ENCODE measurements around the gene OLIG2.

The OLIG2 gene

GRCh38 chr21:33033094-33033951, 7.6 kb downstream of the OLIG2 start:
- intact Hi-C loops (cut with micrococcal nuclease), result no loop called here
- H3K27me3 Mint-ChIP-seq, result peaks cover 64% of the 10 kb centered on the region
- no peaks in the 10 kb centered on the region for H3K9me3 Mint-ChIP-seq
- H3K27ac Mint-ChIP-seq, result no peak overlapping the region
- H3K4me3 Mint-ChIP-seq, result no peak overlapping the region
- H3K36me3 Mint-ChIP-seq (ENCODE audit: low read depth), result no peaks in the 10 kb centered on the region
- H3K4me1 Mint-ChIP-seq (ENCODE audit: low read depth), result peaks cover 42% of the 10 kb centered on the region

- intact Hi-C loops (cut with micrococcal nuclease), result no loop called here
- H3K4me1 Mint-ChIP-seq (ENCODE audit: low read depth), result peaks cover 44% of the 10 kb centered on the region
- H3K36me3 Mint-ChIP-seq (ENCODE audit: low read depth), result no peaks in the 10 kb centered on the region
- no peak overlapping the region for H3K27ac Mint-ChIP-seq
- H3K4me3 Mint-ChIP-seq, result no peak overlapping the region
- H3K27me3 Mint-ChIP-seq, result peaks cover 57% of the 10 kb centered on the region
- no peaks in the 10 kb centered on the region for H3K9me3 Mint-ChIP-seq
Measured at GRCh38 chr21:33033961-33034413, 8.3 kb downstream of the OLIG2 start.

- H3K27ac Mint-ChIP-seq, result no peak overlapping the region
- H3K27me3 Mint-ChIP-seq, result peaks cover 45% of the 10 kb centered on the region
- no peaks in the 10 kb centered on the region for H3K36me3 Mint-ChIP-seq (ENCODE audit: low read depth)
- H3K9me3 Mint-ChIP-seq, result no peaks in the 10 kb centered on the region
- no peak overlapping the region for H3K4me3 Mint-ChIP-seq
- intact Hi-C loops (cut with micrococcal nuclease), result no loop called here
- peaks cover 36% of the 10 kb centered on the region for H3K4me1 Mint-ChIP-seq (ENCODE audit: low read depth)
Measured at GRCh38 chr21:33035147-33035546, 9.4 kb downstream of the OLIG2 start.

- Mint-ChIP-seq H3K9me3 (no peaks in the 10 kb centered on the region), H3K27me3 (peaks cover 31% of the 10 kb centered on the region), H3K27ac (peak overlapping the region; percentile 72), H3K36me3 (ENCODE audit: low read depth) (no peaks in the 10 kb centered on the region), H3K4me1 (ENCODE audit: low read depth) (peaks cover 36% of the 10 kb centered on the region), H3K4me3 (no peak overlapping the region)
- intact Hi-C loops (cut with micrococcal nuclease), result no loop called here
Measured at GRCh38 chr21:33036430-33037162, 10.9 kb downstream of the OLIG2 start.

- no peaks in the 10 kb centered on the region for H3K9me3 Mint-ChIP-seq
- H3K4me1 Mint-ChIP-seq (ENCODE audit: low read depth), result peaks cover 36% of the 10 kb centered on the region
- H3K27ac Mint-ChIP-seq, result no peak overlapping the region
- H3K36me3 Mint-ChIP-seq (ENCODE audit: low read depth), result no peaks in the 10 kb centered on the region
- no peak overlapping the region for H3K4me3 Mint-ChIP-seq
- peaks cover 22% of the 10 kb centered on the region for H3K27me3 Mint-ChIP-seq
- intact Hi-C loops (cut with micrococcal nuclease), result no loop called here
Measured at GRCh38 chr21:33037501-33037900, 11.8 kb downstream of the OLIG2 start.

- no peaks in the 10 kb centered on the region for H3K36me3 Mint-ChIP-seq (ENCODE audit: low read depth)
- H3K4me1 Mint-ChIP-seq (ENCODE audit: low read depth), result peaks cover 31% of the 10 kb centered on the region
- H3K4me3 Mint-ChIP-seq, result no peak overlapping the region
- H3K9me3 Mint-ChIP-seq, result no peaks in the 10 kb centered on the region
- intact Hi-C loops (cut with micrococcal nuclease), result no loop called here
- no peak overlapping the region for H3K27ac Mint-ChIP-seq
- H3K27me3 Mint-ChIP-seq, result peaks cover 4% of the 10 kb centered on the region
Measured at GRCh38 chr21:33039536-33039935, 13.8 kb downstream of the OLIG2 start.

GRCh38 chr21:33040215-33040614, 14.5 kb downstream of the OLIG2 start:
- intact Hi-C loops (cut with micrococcal nuclease), result no loop called here
- no peaks in the 10 kb centered on the region for H3K9me3 Mint-ChIP-seq
- H3K4me1 Mint-ChIP-seq (ENCODE audit: low read depth), result peaks cover 26% of the 10 kb centered on the region
- no peak overlapping the region for H3K4me3 Mint-ChIP-seq
- no peaks in the 10 kb centered on the region for H3K36me3 Mint-ChIP-seq (ENCODE audit: low read depth)
- peaks cover 2% of the 10 kb centered on the region for H3K27me3 Mint-ChIP-seq
- H3K27ac Mint-ChIP-seq, result no peak overlapping the region

- no peaks in the 10 kb centered on the region for H3K9me3 Mint-ChIP-seq
- H3K4me1 Mint-ChIP-seq (ENCODE audit: low read depth), result peaks cover 15% of the 10 kb centered on the region
- intact Hi-C loops (cut with micrococcal nuclease), result no loop called here
- H3K27ac Mint-ChIP-seq, result no peak overlapping the region
- no peaks in the 10 kb centered on the region for H3K36me3 Mint-ChIP-seq (ENCODE audit: low read depth)
- H3K4me3 Mint-ChIP-seq, result no peak overlapping the region
- H3K27me3 Mint-ChIP-seq, result peaks cover 2% of the 10 kb centered on the region
Measured at GRCh38 chr21:33041981-33042380, 16.2 kb downstream of the OLIG2 start.

- H3K27ac Mint-ChIP-seq, result no peak overlapping the region
- intact Hi-C loops (cut with micrococcal nuclease), result no loop called here
Measured at GRCh38 chr21:33042812-33043211, 17.1 kb downstream of the OLIG2 start.

GRCh38 chr21:33046455-33046854, 20.7 kb downstream of the OLIG2 start:
- no peak overlapping the region for H3K27ac Mint-ChIP-seq
- peaks cover 2% of the 10 kb centered on the region for H3K27me3 Mint-ChIP-seq
- H3K9me3 Mint-ChIP-seq, result no peaks in the 10 kb centered on the region
- H3K36me3 Mint-ChIP-seq (ENCODE audit: low read depth), result no peaks in the 10 kb centered on the region
- no peak overlapping the region for H3K4me3 Mint-ChIP-seq
- H3K4me1 Mint-ChIP-seq (ENCODE audit: low read depth), result no peaks in the 10 kb centered on the region
- intact Hi-C loops (cut with micrococcal nuclease), result no loop called here

More at GRCh38 chr21:33042812-33043211, 17.1 kb downstream of the OLIG2 start:
- H3K36me3 Mint-ChIP-seq (ENCODE audit: low read depth), result no peaks in the 10 kb centered on the region
- H3K4me3 Mint-ChIP-seq, result no peak overlapping the region
- H3K27me3 Mint-ChIP-seq, result peaks cover 2% of the 10 kb centered on the region
- no peaks in the 10 kb centered on the region for H3K9me3 Mint-ChIP-seq
- peaks cover 7% of the 10 kb centered on the region for H3K4me1 Mint-ChIP-seq (ENCODE audit: low read depth)

GRCh38 chr21:33047231-33047630, 21.5 kb downstream of the OLIG2 start:
- intact Hi-C loops (cut with micrococcal nuclease), result no loop called here
- Mint-ChIP-seq H3K9me3 (no peaks in the 10 kb centered on the region), H3K27ac (no peak overlapping the region), H3K4me1 (ENCODE audit: low read depth) (no peaks in the 10 kb centered on the region), H3K27me3 (peaks cover 2% of the 10 kb centered on the region), H3K36me3 (ENCODE audit: low read depth) (no peaks in the 10 kb centered on the region), H3K4me3 (no peak overlapping the region)

- H3K27me3 Mint-ChIP-seq, result no peaks in the 10 kb centered on the region
- H3K4me1 Mint-ChIP-seq (ENCODE audit: low read depth), result peaks cover 27% of the 10 kb centered on the region
- H3K4me3 Mint-ChIP-seq, result no peak overlapping the region
- intact Hi-C loops (cut with micrococcal nuclease), result no loop called here
- no peak overlapping the region for H3K27ac Mint-ChIP-seq
- no peaks in the 10 kb centered on the region for H3K36me3 Mint-ChIP-seq (ENCODE audit: low read depth)
- H3K9me3 Mint-ChIP-seq, result no peaks in the 10 kb centered on the region
Measured at GRCh38 chr21:33051925-33052324, 26.2 kb downstream of the OLIG2 start.

- peaks cover 47% of the 10 kb centered on the region for H3K4me1 Mint-ChIP-seq (ENCODE audit: low read depth)
- intact Hi-C loops (cut with micrococcal nuclease), result no loop called here
- no peaks in the 10 kb centered on the region for H3K9me3 Mint-ChIP-seq
- H3K27me3 Mint-ChIP-seq, result no peaks in the 10 kb centered on the region
- no peaks in the 10 kb centered on the region for H3K36me3 Mint-ChIP-seq (ENCODE audit: low read depth)
- no peak overlapping the region for H3K4me3 Mint-ChIP-seq
- H3K27ac Mint-ChIP-seq, result no peak overlapping the region
Measured at GRCh38 chr21:33053951-33054350, 28.2 kb downstream of the OLIG2 start.

GRCh38 chr21:33055991-33056390, 30.3 kb downstream of the OLIG2 start:
- H3K4me1 Mint-ChIP-seq (ENCODE audit: low read depth), result peaks cover 68% of the 10 kb centered on the region
- no peaks in the 10 kb centered on the region for H3K36me3 Mint-ChIP-seq (ENCODE audit: low read depth)
- no peak overlapping the region for H3K27ac Mint-ChIP-seq
- no peak overlapping the region for H3K4me3 Mint-ChIP-seq
- intact Hi-C loops (cut with micrococcal nuclease), result no loop called here
- peaks cover 1% of the 10 kb centered on the region for H3K27me3 Mint-ChIP-seq
- H3K9me3 Mint-ChIP-seq, result no peaks in the 10 kb centered on the region

All from dendritic cell treated with granulocyte-macrophage colony-stimulating factor and Interleukin-4, amounts not matched to agents 40 ng/mL and 50 ng/mL, for 4 days (primary cell).